HEK293 (cell line): ENCODE results near the gene UAP1.

ENCODE experiments used
- PRDM2 ChIP-seq: fragments of 450-650 bp; formaldehyde crosslinking; IDR thresholded peaks from 2 replicates; pipeline ENCODE4 v1.5.1; 2016; ENCODE audit warnings: missing biosample characterization, missing genetic modification characterization, borderline replicate concordance
- SP2 ChIP-seq: fragments of 450-650 bp; formaldehyde crosslinking; IDR thresholded peaks from 2 replicates; pipeline ENCODE4 v1.5.1; 2016; ENCODE audit warnings: missing biosample characterization, missing genetic modification characterization
- ZNF530 ChIP-seq: fragments of 450-650 bp; formaldehyde crosslinking; IDR thresholded peaks from 2 replicates; pipeline ENCODE4 v1.5.1; 2016; ENCODE audit warnings: low read depth, missing biosample characterization, missing genetic modification characterization

GRCh38 chr1:162599451-162599850, 37.9 kb downstream of the UAP1 start:
- TF ChIP-seq ZNF530 (tag by site-specific recombination): no peak
- no peak for TF ChIP-seq SP2
- TF ChIP-seq PRDM2 (tag by site-specific recombination): no peak
